ENCODE results near the gene COLEC12.
A peak's percentile ranks its signal among the peaks of the same experiment; 100 is the strongest.

Gene COLEC12

DNA sequence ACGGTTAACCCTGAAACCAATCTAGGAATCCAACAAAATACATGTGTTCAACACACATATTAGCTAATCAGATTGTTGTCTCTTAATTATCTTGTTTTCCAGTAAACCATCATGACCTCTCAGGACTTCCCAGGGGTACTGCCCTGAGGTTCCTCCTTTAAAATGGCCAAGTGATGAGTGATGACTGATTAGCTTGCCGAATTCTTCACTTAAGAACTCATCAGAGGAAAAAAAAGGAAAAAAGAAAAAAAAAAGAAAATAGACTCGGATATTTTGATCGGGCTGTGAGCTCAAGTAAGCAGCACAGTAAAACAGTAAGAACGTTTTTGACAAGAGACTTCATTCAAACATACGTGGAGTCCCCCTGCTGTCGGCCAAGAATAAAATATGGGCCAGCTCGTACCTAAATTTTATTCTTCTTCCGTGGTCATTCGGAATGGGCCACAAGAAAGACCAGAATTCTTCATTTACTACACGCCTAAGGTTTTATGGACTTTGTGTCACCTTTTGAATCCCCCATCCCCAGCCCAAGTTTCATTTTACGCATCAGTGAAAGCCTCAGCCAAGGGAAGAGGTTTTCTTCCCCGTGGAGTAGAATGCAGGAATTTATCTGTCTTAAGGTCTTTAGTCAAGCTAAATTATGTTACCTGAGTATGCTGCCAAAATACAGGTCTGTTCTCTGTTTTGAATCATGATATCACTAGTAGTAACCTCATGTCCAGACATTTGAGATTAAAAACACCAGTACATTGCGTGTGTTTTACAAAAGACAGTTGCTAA, 40.5 kb downstream of the COLEC12 start:
- DNase-seq = no peak
- H3K27me3 ChIP-seq = no peaks in the 10 kb centered on the region
- peaks cover 6% of the 10 kb centered on the region for H3K4me1 ChIP-seq
- H3K4me3 ChIP-seq (ENCODE audit: low read depth, low read length) = no peak overlapping the region
- TF ChIP-seq, protein P1, sequence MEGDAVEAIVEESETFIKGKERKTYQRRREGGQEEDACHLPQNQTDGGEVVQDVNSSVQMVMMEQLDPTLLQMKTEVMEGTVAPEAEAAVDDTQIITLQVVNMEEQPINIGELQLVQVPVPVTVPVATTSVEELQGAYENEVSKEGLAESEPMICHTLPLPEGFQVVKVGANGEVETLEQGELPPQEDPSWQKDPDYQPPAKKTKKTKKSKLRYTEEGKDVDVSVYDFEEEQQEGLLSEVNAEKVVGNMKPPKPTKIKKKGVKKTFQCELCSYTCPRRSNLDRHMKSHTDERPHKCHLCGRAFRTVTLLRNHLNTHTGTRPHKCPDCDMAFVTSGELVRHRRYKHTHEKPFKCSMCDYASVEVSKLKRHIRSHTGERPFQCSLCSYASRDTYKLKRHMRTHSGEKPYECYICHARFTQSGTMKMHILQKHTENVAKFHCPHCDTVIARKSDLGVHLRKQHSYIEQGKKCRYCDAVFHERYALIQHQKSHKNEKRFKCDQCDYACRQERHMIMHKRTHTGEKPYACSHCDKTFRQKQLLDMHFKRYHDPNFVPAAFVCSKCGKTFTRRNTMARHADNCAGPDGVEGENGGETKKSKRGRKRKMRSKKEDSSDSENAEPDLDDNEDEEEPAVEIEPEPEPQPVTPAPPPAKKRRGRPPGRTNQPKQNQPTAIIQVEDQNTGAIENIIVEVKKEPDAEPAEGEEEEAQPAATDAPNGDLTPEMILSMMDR (IDR thresholded peaks at IDR 0.05; ENCODE audit: low read depth, low read length) = no peak
- H3K9me3 ChIP-seq = no peaks in the 10 kb centered on the region
- H3K36me3 ChIP-seq = no peaks in the 10 kb centered on the region

- peaks cover 6% of the 10 kb centered on the region for H3K4me1 ChIP-seq
- no peak for DNase-seq
- H3K36me3 ChIP-seq = no peaks in the 10 kb centered on the region
- no peaks in the 10 kb centered on the region for H3K27me3 ChIP-seq
- H3K4me3 ChIP-seq (ENCODE audit: low read depth, low read length) = peak overlapping the region; percentile 51; the same call in 1 of the 2 replicates
- H3K9me3 ChIP-seq = no peaks in the 10 kb centered on the region
- TF ChIP-seq, protein P1 (IDR thresholded peaks at IDR 0.05; ENCODE audit: low read depth, low read length) = no peak
Observed at GRCh38 chr18:457521-458412, 42.7 kb downstream of the COLEC12 start.

- Histone ChIP-seq H3K36me3 (no peaks in the 10 kb centered on the region), H3K4me3 (ENCODE audit: low read depth, low read length) (peak overlapping the region; percentile 51), H3K9me3 (no peaks in the 10 kb centered on the region), H3K4me1 (peaks cover 6% of the 10 kb centered on the region), H3K27me3 (no peaks in the 10 kb centered on the region)
- DNase-seq = peak; percentile 75
- TF ChIP-seq, protein P1 (IDR thresholded peaks at IDR 0.05; ENCODE audit: low read depth, low read length) = no peak
Observed at GRCh38 chr18:457140-457519, 43.4 kb downstream of the COLEC12 start.

DNA sequence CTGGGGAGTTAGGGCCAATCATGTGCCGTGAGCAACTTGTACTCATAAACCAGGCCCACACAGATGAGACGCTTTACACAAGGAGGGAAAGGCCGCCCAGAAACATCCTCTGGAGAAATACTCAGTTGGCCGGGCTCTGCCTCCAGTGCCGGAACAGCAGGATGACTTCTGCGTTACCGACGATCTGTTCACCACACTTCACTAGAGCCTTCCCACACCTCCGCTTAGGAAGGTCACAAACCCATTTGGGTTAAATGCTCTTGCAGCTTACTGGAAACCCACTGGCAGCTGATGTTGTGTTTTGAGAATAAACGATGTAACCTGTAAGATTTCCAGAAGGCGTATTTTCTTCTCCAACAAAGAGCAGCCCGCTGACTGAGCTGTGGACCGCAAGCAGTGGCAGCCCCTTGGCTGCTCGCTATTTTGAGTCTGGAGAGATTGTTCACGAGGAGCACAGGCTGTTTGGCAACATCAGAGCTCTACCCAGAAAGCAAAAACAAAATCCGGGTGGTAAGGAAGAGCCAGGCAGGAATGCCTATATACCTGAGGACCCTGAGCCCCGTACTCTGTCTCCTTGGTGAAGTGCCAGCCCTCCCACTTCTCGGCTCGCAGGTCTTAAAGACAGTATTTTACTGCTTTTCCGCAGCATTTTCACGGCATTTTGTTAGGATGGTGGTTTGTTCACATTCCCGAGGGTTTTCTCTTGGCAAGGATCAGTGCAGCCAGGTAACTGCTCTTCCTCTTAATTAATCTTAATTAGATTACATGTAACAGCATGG, 44.0 kb downstream of the COLEC12 start:
- DNase-seq = peak; percentile 11
- no peaks in the 10 kb centered on the region for H3K27me3 ChIP-seq
- peak overlapping the region; percentile 51 for H3K4me3 ChIP-seq (ENCODE audit: low read depth, low read length)
- peaks cover 6% of the 10 kb centered on the region for H3K4me1 ChIP-seq
- TF ChIP-seq, protein P1 (IDR thresholded peaks at IDR 0.05; ENCODE audit: low read depth, low read length) = no peak
- H3K36me3 ChIP-seq = no peaks in the 10 kb centered on the region
- H3K9me3 ChIP-seq = no peaks in the 10 kb centered on the region

- no peaks in the 10 kb centered on the region for H3K27me3 ChIP-seq
Observed at GRCh38 chr18:453400-453799, 47.1 kb downstream of the COLEC12 start.

More at GRCh38 chr18:453400-453799, 47.1 kb downstream of the COLEC12 start:
- Histone ChIP-seq H3K36me3 (no peaks in the 10 kb centered on the region), H3K4me3 (ENCODE audit: low read depth, low read length) (no peak overlapping the region), H3K4me1 (peaks cover 6% of the 10 kb centered on the region), H3K9me3 (no peaks in the 10 kb centered on the region)
- TF ChIP-seq, protein P1 (IDR thresholded peaks at IDR 0.05; ENCODE audit: low read depth, low read length) = no peak
- DNase-seq = no peak
